Cardiac septum (tissue), 1 donor: Measurements from ENCODE around the gene PTPN3. TPM values are rescaled to one million over a fixed set of nuclear protein-coding genes. Genes with fewer than 3 reads are reported as not detected.
"Not testable (repeated sequence)": the region's sequence is repeated elsewhere in the genome, so short reads cannot be mapped to it uniquely, and the experiment has no call there.

Experiments
- DNase-seq: peaks from one replicate; pipeline ENCODE4 v3.0.0-alpha.2; 2020; ENCODE audit warnings: low spot score
- intact Hi-C: fragments of 100-400 bp; cut with DNase I; formaldehyde crosslinking; loops from one replicate; pipeline ENCODE4 v1.14.0; 2022
- total RNA-seq: library from RNA; stranded (reverse); fragmentation: NEBNext Ultra II Directional; extraction: Animal tissue kit (Norgen Biotek cat#: 25700); gene quantifications from one replicate; pipeline ENCODE4 v1.2.1, GENCODE V29; 2021
- donor health status: DM: no; HTN: no; CAD: no.

The PTPN3 gene
- total RNA-seq, 1 donor from 2014 or later = 17.4 TPM

DNA sequence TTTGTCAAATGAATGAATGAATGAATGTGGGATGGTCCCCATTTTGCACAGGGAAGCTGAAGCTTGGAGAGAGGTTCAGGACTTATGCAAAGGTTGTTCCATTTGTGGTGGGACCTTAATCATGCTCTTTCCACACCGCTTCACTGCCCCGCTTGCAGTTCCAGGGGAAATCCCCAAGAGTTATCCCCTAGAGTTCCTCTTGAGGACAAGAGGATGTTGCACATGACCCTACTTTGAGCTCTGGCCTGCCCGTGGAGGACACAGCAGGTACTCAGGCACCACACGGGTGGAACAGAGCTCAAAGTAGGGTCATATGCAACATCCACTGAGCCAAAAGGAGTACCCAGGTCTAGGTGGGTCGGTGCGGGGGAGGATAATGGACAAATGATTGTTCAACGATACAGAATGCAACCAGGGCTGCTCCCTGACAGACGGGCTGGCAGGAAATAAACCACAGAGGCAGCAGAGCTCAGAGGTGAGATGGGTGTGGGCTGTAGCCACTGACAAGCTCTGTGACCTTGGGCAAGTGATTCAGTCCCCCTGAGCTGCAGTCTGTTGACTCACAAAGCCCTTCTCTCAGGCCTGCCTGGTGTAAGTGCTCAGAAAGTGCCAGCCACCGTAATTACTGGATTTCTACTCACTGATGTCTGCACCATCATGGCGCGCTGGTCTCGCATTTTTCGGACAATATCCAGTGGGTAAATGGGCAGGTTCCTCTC lies 116.9 kb downstream of the PTPN3 start:
- no peak for DNase-seq
- intact Hi-C loops = no loop called here

DNA sequence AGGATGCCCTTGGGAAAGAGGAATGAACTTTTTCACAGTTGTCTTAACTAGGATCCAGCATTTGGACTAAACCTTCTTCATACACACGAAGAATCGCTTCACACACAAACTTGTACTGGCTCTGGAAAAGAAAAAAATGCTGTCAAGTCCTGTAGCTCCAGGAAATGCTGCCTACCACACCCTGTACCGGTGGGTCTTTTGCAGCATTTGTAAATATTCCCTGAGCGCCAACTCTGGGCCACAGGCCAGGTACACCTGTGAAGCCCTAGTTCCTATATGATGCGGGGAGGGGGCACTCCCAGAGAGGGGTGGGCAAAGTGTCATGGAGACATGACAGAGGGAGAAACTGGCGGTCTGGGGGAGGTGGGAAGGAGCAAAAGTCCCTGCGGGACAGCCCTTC lies 118.6 kb downstream of the PTPN3 start:
- intact Hi-C loops = no loop called here
- DNase-seq = peak; percentile 43

GRCh38 chr9:109378316-109378715 lies 119.8 kb downstream of the PTPN3 start:
- intact Hi-C loops = no loop called here
- no peak for DNase-seq

- DNase-seq = no peak
- intact Hi-C loops = no loop called here
Observed at GRCh38 chr9:109372246-109372645, 125.9 kb downstream of the PTPN3 start.

- intact Hi-C loops = no loop called here
- no peak for DNase-seq
Observed at GRCh38 chr9:109371374-109371773, 126.7 kb downstream of the PTPN3 start.

GRCh38 chr9:109369285-109369684 lies 128.8 kb downstream of the PTPN3 start:
- no peak for DNase-seq
- intact Hi-C loops = no loop called here

- DNase-seq = no peak
- intact Hi-C loops = no loop called here
Observed at GRCh38 chr9:109360771-109361170, 137.3 kb downstream of the PTPN3 start.

- DNase-seq, intact Hi-C loops: not testable (repeated sequence)
Observed at GRCh38 chr9:109358968-109359603, 139.0 kb downstream of the PTPN3 start.

GRCh38 chr9:109355564-109356297 lies 142.4 kb downstream of the PTPN3 start:
- no peak for DNase-seq
- intact Hi-C loops = no loop called here

DNA sequence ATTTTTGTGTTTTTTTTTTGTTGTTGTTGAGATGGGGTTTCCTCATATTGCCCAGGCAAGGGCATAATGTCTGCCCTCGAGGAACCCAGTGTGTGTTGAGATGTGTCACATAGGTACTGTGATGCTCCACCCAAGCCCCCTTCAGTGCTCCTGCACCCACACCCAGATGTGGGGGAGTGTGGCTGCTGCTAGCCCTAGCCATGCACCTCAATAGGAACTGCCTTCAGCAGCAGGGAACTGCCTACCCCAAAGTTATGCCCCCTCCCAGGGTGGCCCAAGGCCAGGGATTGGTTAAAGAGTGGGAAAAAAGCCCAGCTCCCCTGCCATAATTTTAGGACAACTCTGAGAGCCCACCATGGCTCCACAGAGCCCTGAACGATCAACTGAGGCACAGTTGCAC lies 143.9 kb downstream of the PTPN3 start:
- DNase-seq = no peak
- intact Hi-C loops = no loop called here

- intact Hi-C loops = no loop called here
- no peak for DNase-seq
Observed at GRCh38 chr9:109351032-109351431, 147.1 kb downstream of the PTPN3 start.

- intact Hi-C loops = no loop called here
- DNase-seq = no peak
Observed at GRCh38 chr9:109349421-109349846, 148.7 kb downstream of the PTPN3 start.

GRCh38 chr9:109346904-109347303 lies 151.2 kb downstream of the PTPN3 start:
- intact Hi-C loops = no loop called here

DNA sequence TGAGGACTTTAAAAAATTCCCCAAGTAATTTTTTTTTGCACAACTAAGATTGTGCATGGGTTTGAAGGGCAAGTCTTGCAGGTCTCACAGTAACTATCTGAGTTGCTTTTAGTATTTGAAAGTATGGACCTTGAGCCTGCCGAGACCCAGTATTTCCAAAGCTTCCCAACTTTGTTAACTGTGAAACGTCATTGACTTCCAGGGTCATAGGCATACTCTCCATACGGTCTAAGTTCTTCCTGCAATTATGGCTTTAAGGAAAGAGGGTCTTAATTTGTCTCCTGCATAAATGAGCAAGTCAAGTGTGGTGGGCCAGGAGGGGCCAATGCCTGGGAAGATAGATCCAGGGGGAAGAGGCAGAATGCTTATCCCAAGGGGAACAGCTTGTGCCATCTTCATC lies 153.2 kb downstream of the PTPN3 start:
- intact Hi-C loops = no loop called here
- no peak for DNase-seq

More at GRCh38 chr9:109346904-109347303, 151.2 kb downstream of the PTPN3 start:
- no peak for DNase-seq

DNA sequence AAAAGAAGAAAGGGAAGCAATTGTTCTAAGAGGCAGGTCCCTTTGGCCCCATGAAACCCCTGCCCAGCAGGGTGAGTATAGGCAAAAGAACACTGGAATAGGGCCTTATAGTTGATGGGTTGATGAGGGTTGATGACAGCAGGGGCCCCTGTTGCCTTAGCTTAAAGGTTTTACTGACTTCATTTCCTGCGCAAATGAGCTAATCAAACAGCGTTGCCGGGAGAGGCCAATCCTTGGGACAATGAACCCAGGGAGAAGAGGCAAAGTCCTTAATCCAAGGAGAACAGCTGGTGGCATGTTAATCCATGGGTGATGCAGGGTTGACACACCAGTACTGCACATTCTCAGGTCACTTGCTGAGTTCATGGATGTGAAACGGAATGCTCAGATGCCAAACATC lies 155.2 kb downstream of the PTPN3 start:
- intact Hi-C loops = no loop called here
- DNase-seq = no peak

- DNase-seq = no peak
- intact Hi-C loops = no loop called here
Observed at GRCh38 chr9:109341561-109341960, 156.5 kb downstream of the PTPN3 start.

DNA sequence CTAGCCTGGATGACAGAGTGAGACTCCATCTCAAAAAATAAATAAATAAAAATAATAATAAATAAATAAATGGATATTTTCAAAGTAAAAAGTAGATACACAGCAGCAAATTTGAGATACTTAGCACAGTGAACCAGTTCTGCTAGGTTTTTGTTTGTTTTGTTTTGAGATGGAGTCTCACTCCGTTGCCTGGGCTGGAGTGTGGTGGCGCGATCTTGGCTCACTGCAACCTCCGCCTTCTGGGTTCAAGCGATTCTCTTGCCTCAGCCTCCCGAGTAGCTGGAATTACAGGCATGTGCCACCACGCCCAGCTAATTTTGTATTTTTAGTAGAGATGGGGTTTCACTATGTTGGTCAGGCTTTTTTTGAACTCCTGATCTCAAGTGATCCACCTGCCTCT lies 157.1 kb downstream of the PTPN3 start:
- DNase-seq, intact Hi-C loops: not testable (repeated sequence)

GRCh38 chr9:109336409-109336808 lies 161.7 kb downstream of the PTPN3 start:
- intact Hi-C loops = no loop called here
- DNase-seq = no peak

DNA sequence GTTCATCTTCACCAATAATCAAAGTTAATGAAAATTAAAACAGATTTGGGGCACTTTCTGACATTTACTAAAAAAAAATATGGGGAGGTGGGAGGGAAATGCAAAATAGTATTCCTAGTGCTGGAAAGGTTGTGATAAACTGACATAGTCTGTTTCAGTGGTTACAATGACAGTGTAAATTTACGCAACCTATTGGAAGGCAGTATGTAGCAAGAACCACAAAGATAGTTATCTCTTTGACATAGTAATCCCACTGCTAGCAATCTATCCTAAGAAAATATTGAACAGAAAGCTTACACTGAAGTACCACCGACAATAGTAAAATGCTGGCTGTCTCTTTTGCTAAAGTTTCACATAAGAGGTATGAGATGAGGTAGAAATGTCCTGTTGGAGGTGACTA lies 162.2 kb downstream of the PTPN3 start:
- intact Hi-C loops = no loop called here
- DNase-seq = no peak

DNA sequence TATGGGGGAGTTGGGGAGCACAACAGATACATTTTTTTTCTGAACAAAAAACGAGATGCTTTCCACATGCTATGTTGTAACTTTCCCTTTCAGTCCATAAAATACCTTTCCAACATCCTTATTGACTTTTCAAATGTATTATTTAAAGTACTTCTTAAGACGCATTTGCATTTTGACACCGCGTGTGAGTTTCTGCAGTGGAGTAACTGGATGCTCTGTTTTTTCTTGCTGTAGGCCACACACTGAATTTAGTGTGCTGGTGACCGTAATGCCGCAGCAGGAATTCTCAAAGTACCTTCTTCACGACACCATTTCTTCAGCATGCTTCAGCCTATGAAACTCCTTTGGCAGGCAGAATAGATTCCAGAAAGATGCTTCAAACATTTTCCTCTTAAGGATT lies 163.0 kb downstream of the PTPN3 start:
- intact Hi-C loops = no loop called here
- DNase-seq = no peak

DNA sequence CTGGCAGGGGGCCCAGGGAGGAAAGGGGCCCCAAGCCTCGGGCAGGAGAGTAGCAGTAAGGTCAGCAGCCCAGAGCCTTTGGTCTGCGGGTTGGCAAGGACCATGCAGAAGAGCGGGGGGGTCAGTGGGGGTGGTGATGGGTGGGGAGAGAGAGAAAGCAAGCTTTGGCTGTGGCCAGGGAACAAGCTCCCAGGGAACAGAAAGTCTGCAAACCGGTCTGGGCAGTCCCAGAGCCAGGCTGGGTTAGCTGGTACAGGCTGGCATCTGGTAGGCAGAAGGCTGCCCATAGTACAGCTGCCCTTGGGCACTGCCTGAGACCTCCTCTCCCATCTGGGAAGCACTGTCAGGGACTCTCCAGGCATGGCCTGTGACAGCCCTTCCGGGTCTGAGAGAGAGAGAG lies 166.8 kb downstream of the PTPN3 start:
- intact Hi-C loops = no loop called here
- DNase-seq = peak; percentile 81
